Dedifferentiated amniotic fluid mesenchymal stem cell (primary cell): ENCODE measurements around the gene EPAS1.

ENCODE experiments used
- DNase-seq: peaks from one replicate; pipeline ENCODE4 v3.0.0-alpha.2; 2016; ENCODE audit errors: extremely low spot score

The EPAS1 gene

GRCh38 chr2:46296840-46297545 lies at the start of gene EPAS1:
EPAS1 (plus strand) TSS chr2:46297407; CDS start chr2:46297912, 505 bp downstream.
- DNase-seq, result peak; percentile 58

- no peak for DNase-seq
Measured at GRCh38 chr2:46248171-46248570, 49.0 kb upstream of the EPAS1 start.

GRCh38 chr2:46249654-46250053 lies 47.6 kb upstream of the EPAS1 start:
- no peak for DNase-seq

GRCh38 chr2:46252891-46253659 lies 44.1 kb upstream of the EPAS1 start:
- peak; percentile 55 for DNase-seq

GRCh38 chr2:46254474-46254873 lies 42.7 kb upstream of the EPAS1 start:
- no peak for DNase-seq

- DNase-seq, result no peak
Measured at GRCh38 chr2:46256563-46257142, 40.6 kb upstream of the EPAS1 start.

GRCh38 chr2:46257476-46257875 lies 39.7 kb upstream of the EPAS1 start:
- DNase-seq, result peak; percentile 32

GRCh38 chr2:46257980-46258379 lies 39.2 kb upstream of the EPAS1 start:
- DNase-seq, result no peak

GRCh38 chr2:46258937-46259776 lies 38.0 kb upstream of the EPAS1 start:
- DNase-seq, result no peak

- DNase-seq, result no peak
Measured at GRCh38 chr2:46259777-46260168, 37.4 kb upstream of the EPAS1 start.

- DNase-seq, result no peak
Measured at GRCh38 chr2:46260305-46260704, 36.9 kb upstream of the EPAS1 start.

- DNase-seq, result no peak
Measured at GRCh38 chr2:46262248-46262938, 34.8 kb upstream of the EPAS1 start.

GRCh38 chr2:46263347-46263746 lies 33.9 kb upstream of the EPAS1 start:
- DNase-seq, result no peak

- no peak for DNase-seq
Measured at GRCh38 chr2:46264447-46264846, 32.8 kb upstream of the EPAS1 start.

GRCh38 chr2:46266134-46266533 lies 31.1 kb upstream of the EPAS1 start:
- DNase-seq, result no peak

GRCh38 chr2:46267616-46268015 lies 29.6 kb upstream of the EPAS1 start:
- DNase-seq, result no peak

GRCh38 chr2:46268196-46268595 lies 29.0 kb upstream of the EPAS1 start:
- no peak for DNase-seq

GRCh38 chr2:46269001-46269400 lies 28.2 kb upstream of the EPAS1 start:
- DNase-seq, result no peak

- no peak for DNase-seq
Measured at GRCh38 chr2:46269544-46270273, 27.5 kb upstream of the EPAS1 start.

- DNase-seq, result no peak
Measured at GRCh38 chr2:46270384-46270783, 26.8 kb upstream of the EPAS1 start.
